ENCODE measurements around the gene CBLB. TPM values are rescaled to one million over a fixed set of nuclear protein-coding genes. Genes with fewer than 3 reads are reported as not detected.

CBLB gene
- total RNA-seq, 4 donors from 2014 or later, result 14.8 to 46.4 (median 21.6) TPM

DNA sequence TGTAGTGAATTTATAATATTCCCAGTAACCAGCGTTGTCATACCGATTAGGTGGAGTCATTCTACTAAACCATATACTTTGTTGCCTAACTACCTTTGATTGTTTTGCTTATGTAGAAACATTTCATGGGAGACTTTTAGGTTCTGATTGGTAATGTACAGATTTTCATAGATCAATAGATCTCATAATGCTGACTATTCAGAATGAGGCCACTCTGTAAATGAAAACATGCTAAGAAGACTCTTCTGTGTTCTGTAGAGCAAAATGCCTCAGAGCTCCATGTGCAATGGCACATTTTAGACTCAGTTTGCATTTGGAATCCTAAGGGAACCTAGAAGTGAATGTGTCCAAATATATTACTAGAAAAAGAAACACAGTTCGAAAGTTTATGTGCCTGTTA is 20.0 kb downstream of the CBLB start:
- Histone ChIP-seq H3K36me3 (peaks cover 0 to 12% of the 10 kb centered on the region in 2 donors), H3K27ac (no peak overlapping the region), H3K27me3 (no peaks in the 10 kb centered on the region), H3K4me1 (peaks cover 19 to 26% of the 10 kb centered on the region in 2 donors), H3K9me3 (no peaks in the 10 kb centered on the region), H3K4me3 (no peak overlapping the region)
- in situ Hi-C loops (cut with MboI; ENCODE audit: low sequenced_read_pairs in 4 of 4) (no loop called here), intact Hi-C loops (cut with DNase I; ENCODE audit: low total_unique reads) (no loop called here)
- ATAC-seq, result no peak
- DNase-seq, result no peak
- TF ChIP-seq, protein P1, sequence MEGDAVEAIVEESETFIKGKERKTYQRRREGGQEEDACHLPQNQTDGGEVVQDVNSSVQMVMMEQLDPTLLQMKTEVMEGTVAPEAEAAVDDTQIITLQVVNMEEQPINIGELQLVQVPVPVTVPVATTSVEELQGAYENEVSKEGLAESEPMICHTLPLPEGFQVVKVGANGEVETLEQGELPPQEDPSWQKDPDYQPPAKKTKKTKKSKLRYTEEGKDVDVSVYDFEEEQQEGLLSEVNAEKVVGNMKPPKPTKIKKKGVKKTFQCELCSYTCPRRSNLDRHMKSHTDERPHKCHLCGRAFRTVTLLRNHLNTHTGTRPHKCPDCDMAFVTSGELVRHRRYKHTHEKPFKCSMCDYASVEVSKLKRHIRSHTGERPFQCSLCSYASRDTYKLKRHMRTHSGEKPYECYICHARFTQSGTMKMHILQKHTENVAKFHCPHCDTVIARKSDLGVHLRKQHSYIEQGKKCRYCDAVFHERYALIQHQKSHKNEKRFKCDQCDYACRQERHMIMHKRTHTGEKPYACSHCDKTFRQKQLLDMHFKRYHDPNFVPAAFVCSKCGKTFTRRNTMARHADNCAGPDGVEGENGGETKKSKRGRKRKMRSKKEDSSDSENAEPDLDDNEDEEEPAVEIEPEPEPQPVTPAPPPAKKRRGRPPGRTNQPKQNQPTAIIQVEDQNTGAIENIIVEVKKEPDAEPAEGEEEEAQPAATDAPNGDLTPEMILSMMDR (IDR thresholded peaks at IDR 0.05 in 4 of 5, conservative IDR thresholded peaks at IDR 0.05 in 1 of 5), result no peak
- no peak for TF ChIP-seq POLR2A (IDR thresholded peaks at IDR 0.05)

DNA sequence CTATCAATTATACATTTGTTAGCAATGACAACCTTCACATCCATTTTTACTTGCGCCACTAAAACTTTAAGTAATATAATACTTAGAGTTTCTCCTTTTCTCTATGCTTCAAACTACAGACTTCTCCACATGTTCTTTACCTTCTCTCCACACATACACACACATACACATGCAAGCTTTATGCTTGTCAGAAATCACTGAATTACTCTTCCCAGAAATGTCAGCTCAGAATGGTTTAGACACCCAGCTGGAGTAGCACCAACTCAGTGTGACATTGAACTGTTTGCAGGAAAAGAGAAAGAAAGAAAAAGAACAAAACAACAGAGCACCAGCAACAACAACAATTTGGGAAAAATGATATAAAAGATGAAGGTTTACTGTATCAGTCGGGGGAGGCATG is 20.9 kb downstream of the CBLB start:
- no peak for ATAC-seq
- no peaks in the 10 kb centered on the region for H3K9me3 ChIP-seq
- in situ Hi-C loops (cut with MboI; ENCODE audit: low sequenced_read_pairs in 4 of 4), result no loop called here
- TF ChIP-seq POLR2A (IDR thresholded peaks at IDR 0.05), result no peak
- TF ChIP-seq, protein P1 (IDR thresholded peaks at IDR 0.05 in 4 of 5, conservative IDR thresholded peaks at IDR 0.05 in 1 of 5), result no peak
- peaks cover 21 to 29% of the 10 kb centered on the region in 2 donors for H3K4me1 ChIP-seq
- H3K4me3 ChIP-seq, result no peak overlapping the region
- H3K27me3 ChIP-seq, result no peaks in the 10 kb centered on the region
- H3K27ac ChIP-seq, result no peak overlapping the region
- intact Hi-C loops (cut with DNase I; ENCODE audit: low total_unique reads), result no loop called here
- peaks cover 0 to 10% of the 10 kb centered on the region in 2 donors for H3K36me3 ChIP-seq
- no peak for DNase-seq

DNA sequence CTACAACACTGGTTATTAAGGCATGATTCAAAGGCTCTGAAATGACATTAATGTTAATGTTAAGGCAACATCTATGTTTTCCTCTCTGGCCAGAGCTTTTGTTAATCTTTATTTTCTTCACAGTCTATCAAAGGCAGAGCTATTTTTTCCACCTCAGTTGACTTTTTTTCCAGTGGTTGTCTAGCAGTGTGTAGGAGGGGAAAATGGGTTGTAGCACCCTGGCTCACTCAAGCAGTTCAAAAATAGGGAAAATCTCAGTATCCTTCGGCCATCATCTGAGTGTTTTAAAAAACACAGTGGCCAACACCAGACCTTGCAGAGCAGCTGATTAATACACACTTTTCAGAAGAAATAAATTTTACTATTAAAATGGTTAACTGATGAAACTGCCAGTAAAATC is 21.4 kb downstream of the CBLB start:
- intact Hi-C loops (cut with DNase I; ENCODE audit: low total_unique reads) (no loop called here), in situ Hi-C loops (cut with MboI; ENCODE audit: low sequenced_read_pairs in 4 of 4) (no loop called here)
- no peaks in the 10 kb centered on the region for H3K9me3 ChIP-seq
- H3K27ac ChIP-seq, result no peak overlapping the region
- no peaks in the 10 kb centered on the region for H3K27me3 ChIP-seq
- peaks cover 21 to 29% of the 10 kb centered on the region in 2 donors for H3K4me1 ChIP-seq
- no peak overlapping the region for H3K4me3 ChIP-seq
- DNase-seq (no peak), ATAC-seq (no peak)
- peaks cover 0 to 6% of the 10 kb centered on the region in 2 donors for H3K36me3 ChIP-seq
- TF ChIP-seq, protein P1 (IDR thresholded peaks at IDR 0.05 in 4 of 5, conservative IDR thresholded peaks at IDR 0.05 in 1 of 5), result no peak
- no peak for TF ChIP-seq POLR2A (IDR thresholded peaks at IDR 0.05)

DNA sequence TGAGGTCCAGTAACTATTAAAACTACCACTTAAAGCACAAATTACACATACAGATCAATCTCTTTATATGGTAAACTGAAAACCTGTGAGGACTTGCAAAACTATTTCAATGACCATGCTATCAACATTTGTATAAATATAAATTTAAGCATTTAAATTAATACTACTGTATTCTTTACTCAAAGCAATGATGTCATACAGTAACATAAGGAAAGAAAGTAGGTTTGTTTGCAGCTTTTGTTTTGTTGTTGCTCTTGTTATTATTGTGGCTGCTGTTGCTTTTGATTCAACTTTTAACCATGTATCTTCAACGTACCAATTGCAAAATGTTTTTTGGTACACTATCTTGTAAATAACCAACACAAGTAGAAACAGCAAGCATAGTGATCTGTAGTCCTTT is 22.0 kb downstream of the CBLB start:
- Histone ChIP-seq H3K4me1 (peaks cover 21 to 29% of the 10 kb centered on the region in 2 donors), H3K4me3 (no peak overlapping the region), H3K36me3 (no peaks in the 10 kb centered on the region), H3K9me3 (no peaks in the 10 kb centered on the region), H3K27ac (no peak overlapping the region), H3K27me3 (no peaks in the 10 kb centered on the region)
- no peak for ATAC-seq
- TF ChIP-seq POLR2A (IDR thresholded peaks at IDR 0.05), result no peak
- DNase-seq, result no peak
- in situ Hi-C loops (cut with MboI; ENCODE audit: low sequenced_read_pairs in 4 of 4), result no loop called here
- intact Hi-C loops (cut with DNase I; ENCODE audit: low total_unique reads), result no loop called here

DNA sequence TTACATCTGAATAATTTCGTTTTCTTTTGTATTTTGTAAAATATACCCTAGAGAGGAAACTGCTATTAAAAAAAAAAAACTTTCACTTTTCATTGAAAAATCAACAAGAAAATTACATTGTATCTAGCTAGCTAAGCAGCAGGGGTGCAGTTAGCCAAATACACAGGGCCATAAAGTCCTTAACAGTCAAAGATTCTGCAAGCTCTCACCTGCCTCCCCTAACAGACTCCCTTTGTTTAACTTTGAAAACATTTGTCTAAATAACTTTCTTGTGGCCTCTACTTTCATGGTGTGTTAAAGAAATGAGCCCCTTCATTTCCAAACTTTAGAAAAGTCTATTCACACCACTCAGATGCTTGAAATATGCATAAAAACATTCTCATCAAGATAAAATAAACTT is 23.3 kb downstream of the CBLB start:
- Histone ChIP-seq H3K4me1 (peaks cover 21 to 29% of the 10 kb centered on the region in 2 donors), H3K9me3 (no peaks in the 10 kb centered on the region), H3K27me3 (no peaks in the 10 kb centered on the region), H3K36me3 (no peaks in the 10 kb centered on the region), H3K27ac (no peak overlapping the region), H3K4me3 (no peak overlapping the region)
- DNase-seq (no peak), ATAC-seq (no peak)
- TF ChIP-seq POLR2A (IDR thresholded peaks at IDR 0.05), result no peak
- TF ChIP-seq, protein P1 (IDR thresholded peaks at IDR 0.05 in 4 of 5, conservative IDR thresholded peaks at IDR 0.05 in 1 of 5), result no peak
- in situ Hi-C loops (cut with MboI; ENCODE audit: low sequenced_read_pairs in 4 of 4), result no loop called here
- intact Hi-C loops (cut with DNase I; ENCODE audit: low total_unique reads), result no loop called here

Data from gastrocnemius medialis (tissue), 4 donors.